ENCODE measurements around the gene CORO7. TPM values are rescaled to one million over a fixed set of nuclear protein-coding genes. Genes with fewer than 3 reads are reported as not detected.
A peak's percentile ranks its signal among the peaks of the same experiment; 100 is the strongest.

The CORO7 gene
- total and polyA plus RNA-seq, 5 donors = 9.0 to 18.1 (median 15.8) TPM

- Histone ChIP-seq H3K4me3 (ENCODE audit: low read length) (no peak overlapping the region), H3K27ac (ENCODE audit: low read length) (peak overlapping the region; percentile 62), H3K27me3 (ENCODE audit: control insufficient read depth, insufficient read depth) (no peaks in the 10 kb centered on the region), H3K9me3 (ENCODE audit: control insufficient read depth, low read length) (no peaks in the 10 kb centered on the region), H3K4me1 (ENCODE audit: control insufficient read depth, insufficient read depth, low read length) (peaks cover 2% of the 10 kb centered on the region)
- peak; percentile 72 to 88 (median 83) for DNase-seq
- peak; percentile 25 to 58 for ATAC-seq
- intact Hi-C loops (cut with DNase I) = no loop called here
- 68% methylated on average over 19 of the region's 19 CpGs for WGBS
Measured at GRCh38 chr16:4388271-4389021, 27.9 kb downstream of the CORO7 start.

- Histone ChIP-seq H3K9me3 (ENCODE audit: control insufficient read depth, low read length) (no peaks in the 10 kb centered on the region), H3K27ac (ENCODE audit: low read length) (no peak overlapping the region), H3K27me3 (ENCODE audit: control insufficient read depth, insufficient read depth) (no peaks in the 10 kb centered on the region), H3K4me1 (ENCODE audit: control insufficient read depth, insufficient read depth, low read length) (peaks cover 2% of the 10 kb centered on the region), H3K4me3 (ENCODE audit: low read length) (no peak overlapping the region)
- WGBS = 91% methylated on average over 20 of the region's 20 CpGs
- DNase-seq (peak; percentile 23 to 69 (median 49)), ATAC-seq (no peak)
- intact Hi-C loops (cut with DNase I) = no loop called here
Measured at GRCh38 chr16:4387781-4388180, 28.6 kb downstream of the CORO7 start.

GRCh38 chr16:4386951-4387565 is 29.3 kb downstream of the CORO7 start:
- ATAC-seq (no peak), DNase-seq (peak; percentile 33 to 63 (median 63))
- Histone ChIP-seq H3K4me1 (ENCODE audit: control insufficient read depth, insufficient read depth, low read length) (peaks cover 2% of the 10 kb centered on the region), H3K27ac (ENCODE audit: low read length) (no peak overlapping the region), H3K9me3 (ENCODE audit: control insufficient read depth, low read length) (no peaks in the 10 kb centered on the region), H3K4me3 (ENCODE audit: low read length) (no peak overlapping the region), H3K27me3 (ENCODE audit: control insufficient read depth, insufficient read depth) (no peaks in the 10 kb centered on the region)
- intact Hi-C loops (cut with DNase I) = no loop called here
- 73% methylated on average over 10 of the region's 10 CpGs for WGBS

GRCh38 chr16:4386451-4386805 is 30.0 kb downstream of the CORO7 start:
- 65% methylated on average over 8 of the region's 8 CpGs for WGBS
- ATAC-seq (peak in 1 of 2 donors; percentile 9), DNase-seq (peak; percentile 49 to 76 (median 76))
- Histone ChIP-seq H3K27me3 (ENCODE audit: control insufficient read depth, insufficient read depth) (no peaks in the 10 kb centered on the region), H3K27ac (ENCODE audit: low read length) (no peak overlapping the region), H3K4me1 (ENCODE audit: control insufficient read depth, insufficient read depth, low read length) (peaks cover 2% of the 10 kb centered on the region), H3K4me3 (ENCODE audit: low read length) (no peak overlapping the region), H3K9me3 (ENCODE audit: control insufficient read depth, low read length) (no peaks in the 10 kb centered on the region)
- intact Hi-C loops (cut with DNase I) = no loop called here

- intact Hi-C loops (cut with DNase I) = no loop called here
- WGBS = 67% methylated on average over 11 of the region's 11 CpGs
- Histone ChIP-seq H3K4me3 (ENCODE audit: low read length) (no peak overlapping the region), H3K4me1 (ENCODE audit: control insufficient read depth, insufficient read depth, low read length) (peaks cover 2% of the 10 kb centered on the region), H3K9me3 (ENCODE audit: control insufficient read depth, low read length) (no peaks in the 10 kb centered on the region), H3K27ac (ENCODE audit: low read length) (no peak overlapping the region), H3K27me3 (ENCODE audit: control insufficient read depth, insufficient read depth) (no peaks in the 10 kb centered on the region)
- peak in 2 of 3 donors; percentile 21 to 62 for DNase-seq
- ATAC-seq = no peak
Measured at GRCh38 chr16:4385789-4386450, 30.5 kb downstream of the CORO7 start.

GRCh38 chr16:4385066-4385788 is 31.2 kb downstream of the CORO7 start:
- Histone ChIP-seq H3K27ac (ENCODE audit: low read length) (no peak overlapping the region), H3K4me3 (ENCODE audit: low read length) (no peak overlapping the region), H3K9me3 (ENCODE audit: control insufficient read depth, low read length) (no peaks in the 10 kb centered on the region), H3K27me3 (ENCODE audit: control insufficient read depth, insufficient read depth) (no peaks in the 10 kb centered on the region), H3K4me1 (ENCODE audit: control insufficient read depth, insufficient read depth, low read length) (peaks cover 2% of the 10 kb centered on the region)
- DNase-seq = peak in 2 of 3 donors; percentile 27 to 65
- intact Hi-C loops (cut with DNase I) = no loop called here
- no peak for ATAC-seq
- WGBS = 80% methylated on average over 20 of the region's 20 CpGs

GRCh38 chr16:4384509-4384942 is 31.9 kb downstream of the CORO7 start:
- Histone ChIP-seq H3K27me3 (ENCODE audit: control insufficient read depth, insufficient read depth) (no peaks in the 10 kb centered on the region), H3K9me3 (ENCODE audit: control insufficient read depth, low read length) (no peaks in the 10 kb centered on the region), H3K4me1 (ENCODE audit: control insufficient read depth, insufficient read depth, low read length) (peaks cover 2% of the 10 kb centered on the region), H3K27ac (ENCODE audit: low read length) (no peak overlapping the region), H3K4me3 (ENCODE audit: low read length) (no peak overlapping the region)
- intact Hi-C loops (cut with DNase I) = no loop called here
- DNase-seq = peak; percentile 39 to 81 (median 76)
- ATAC-seq = no peak
- 54% methylated on average over 20 of the region's 20 CpGs for WGBS

- no peak for ATAC-seq
- H3K4me3 ChIP-seq (ENCODE audit: low read length) = no peak overlapping the region
Measured at GRCh38 chr16:4383591-4384444, 32.6 kb downstream of the CORO7 start.

GRCh38 chr16:4382795-4383357 is 33.5 kb downstream of the CORO7 start:
- DNase-seq (peak in 2 of 3 donors; percentile 14 to 68), ATAC-seq (no peak)
- Histone ChIP-seq H3K27me3 (ENCODE audit: control insufficient read depth, insufficient read depth) (no peaks in the 10 kb centered on the region), H3K27ac (ENCODE audit: low read length) (no peak overlapping the region), H3K4me3 (ENCODE audit: low read length) (no peak overlapping the region), H3K9me3 (ENCODE audit: control insufficient read depth, low read length) (no peaks in the 10 kb centered on the region), H3K4me1 (ENCODE audit: control insufficient read depth, insufficient read depth, low read length) (peaks cover 8% of the 10 kb centered on the region)
- intact Hi-C loops (cut with DNase I) = no loop called here
- WGBS = 79% methylated on average over 21 of the region's 21 CpGs

More at GRCh38 chr16:4383591-4384444, 32.6 kb downstream of the CORO7 start:
- peak in 2 of 3 donors; percentile 10 to 59 for DNase-seq
- H3K9me3 ChIP-seq (ENCODE audit: control insufficient read depth, low read length) = no peaks in the 10 kb centered on the region
- intact Hi-C loops (cut with DNase I) = no loop called here
- peaks cover 1% of the 10 kb centered on the region for H3K4me1 ChIP-seq (ENCODE audit: control insufficient read depth, insufficient read depth, low read length)
- no peak overlapping the region for H3K27ac ChIP-seq (ENCODE audit: low read length)
- H3K27me3 ChIP-seq (ENCODE audit: control insufficient read depth, insufficient read depth) = no peaks in the 10 kb centered on the region
- 89% methylated on average over 12 of the region's 12 CpGs for WGBS
